Thyroid gland (tissue), 4 donors: ENCODE data around the gene HTR3D.

ENCODE experiments used
- POLR2A ChIP-seq, 2 donors: fragments of 450-650 bp; IDR thresholded peaks; one replicate each; pipeline ENCODE4 v1.6.1; 2017; ENCODE audit warnings: antibody characterized with exemption in 2 of 2, mild to moderate bottlenecking in 2 of 2, moderate library complexity in 1 of 2
- TF ChIP-seq, protein P1 (sequence below), 6 experiments: fragments of 200-600 bp in 3 of 6; fragments of 450-650 bp in 3 of 6; sonication (generic) in 3 of 6; IDR thresholded peaks; one replicate each; pipeline ENCODE4 v1.5.1; 2016 to 2019; ENCODE audit warnings: antibody characterized with exemption in 6 of 6, mild to moderate bottlenecking in 2 of 6, inconsistent platforms in 1 of 6, moderate library complexity in 1 of 6

DNA sequence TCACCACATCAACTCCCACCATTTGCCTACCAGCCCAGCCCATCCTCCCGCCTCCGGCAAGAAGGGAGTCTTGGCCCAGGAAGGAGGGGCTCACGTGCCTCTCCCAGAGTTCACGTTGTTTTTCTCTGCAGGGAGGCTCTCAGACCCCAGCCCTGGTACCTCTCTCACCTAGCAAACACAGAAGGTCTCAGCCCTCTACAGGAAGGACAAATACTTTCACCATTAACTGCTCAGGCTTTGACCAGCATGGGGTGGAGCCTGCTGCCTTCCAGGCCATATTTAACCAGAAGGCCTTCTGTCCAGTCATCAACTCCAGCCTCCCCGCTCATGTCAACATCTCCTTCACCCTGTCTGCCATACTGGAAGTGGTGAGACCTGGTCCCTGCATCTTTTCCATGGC, 46.3 kb downstream of the HTR3D start:
- TF ChIP-seq POLR2A (IDR thresholded peaks at IDR 0.05) = no peak
- TF ChIP-seq, protein P1, sequence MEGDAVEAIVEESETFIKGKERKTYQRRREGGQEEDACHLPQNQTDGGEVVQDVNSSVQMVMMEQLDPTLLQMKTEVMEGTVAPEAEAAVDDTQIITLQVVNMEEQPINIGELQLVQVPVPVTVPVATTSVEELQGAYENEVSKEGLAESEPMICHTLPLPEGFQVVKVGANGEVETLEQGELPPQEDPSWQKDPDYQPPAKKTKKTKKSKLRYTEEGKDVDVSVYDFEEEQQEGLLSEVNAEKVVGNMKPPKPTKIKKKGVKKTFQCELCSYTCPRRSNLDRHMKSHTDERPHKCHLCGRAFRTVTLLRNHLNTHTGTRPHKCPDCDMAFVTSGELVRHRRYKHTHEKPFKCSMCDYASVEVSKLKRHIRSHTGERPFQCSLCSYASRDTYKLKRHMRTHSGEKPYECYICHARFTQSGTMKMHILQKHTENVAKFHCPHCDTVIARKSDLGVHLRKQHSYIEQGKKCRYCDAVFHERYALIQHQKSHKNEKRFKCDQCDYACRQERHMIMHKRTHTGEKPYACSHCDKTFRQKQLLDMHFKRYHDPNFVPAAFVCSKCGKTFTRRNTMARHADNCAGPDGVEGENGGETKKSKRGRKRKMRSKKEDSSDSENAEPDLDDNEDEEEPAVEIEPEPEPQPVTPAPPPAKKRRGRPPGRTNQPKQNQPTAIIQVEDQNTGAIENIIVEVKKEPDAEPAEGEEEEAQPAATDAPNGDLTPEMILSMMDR (IDR thresholded peaks at IDR 0.05) = no peak
